Adrenal gland (tissue), 5 donors: Measurements from ENCODE around the gene CKM.

Source experiments
- POLR2A ChIP-seq, 2 donors: fragments of 450-650 bp; IDR thresholded peaks; one replicate each; pipeline ENCODE4 v1.6.1; 2017; ENCODE audit warnings: antibody characterized with exemption in 2 of 2, mild to moderate bottlenecking in 2 of 2, moderate library complexity in 1 of 2
- TF ChIP-seq, protein P1 (sequence below), 6 experiments: fragments of 450-650 bp in 4 of 6; fragments of 200-600 bp in 2 of 6; sonication (generic) in 1 of 6; IDR thresholded peaks; 1 replicate in 5 of 6; 2 replicates in 1 of 6; pipeline versions ENCODE4 v1.5.1 to v1.8.0; 2016 to 2021; ENCODE audit warnings: antibody characterized with exemption in 6 of 6, mild to moderate bottlenecking in 2 of 6, moderate library complexity in 1 of 6
- donor health status: DM: no; HTN: no; CAD: no.

DNA sequence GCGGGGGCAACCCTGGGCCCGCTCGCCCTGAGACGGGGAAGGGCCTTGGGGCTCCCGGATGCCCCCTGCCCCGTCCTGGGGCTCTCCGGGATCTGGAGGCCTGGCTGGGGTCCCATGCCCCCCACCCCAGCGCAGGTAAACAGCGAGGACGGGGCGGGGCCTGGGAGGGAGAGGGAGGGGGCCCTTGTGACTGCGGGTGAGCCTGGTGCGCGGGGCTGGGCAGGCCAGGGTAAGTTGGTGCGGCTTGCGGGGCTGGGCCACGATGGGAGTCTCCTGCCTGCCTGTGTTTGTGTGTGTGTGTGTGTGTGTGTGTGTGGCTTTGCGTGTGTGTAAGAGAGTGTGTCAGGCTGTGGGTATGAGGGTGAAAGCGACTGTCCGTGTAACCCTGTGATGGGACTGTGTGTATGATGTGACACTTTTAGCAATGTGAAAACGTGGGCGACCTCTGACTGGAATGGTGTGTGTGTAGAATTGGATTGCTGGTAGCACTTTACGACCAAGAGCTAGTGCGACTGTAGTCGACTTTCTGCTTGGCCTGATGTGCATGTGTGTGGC, 18.3 kb upstream of the CKM start:
- TF ChIP-seq POLR2A (IDR thresholded peaks at IDR 0.05) = no peak
- TF ChIP-seq, protein P1, sequence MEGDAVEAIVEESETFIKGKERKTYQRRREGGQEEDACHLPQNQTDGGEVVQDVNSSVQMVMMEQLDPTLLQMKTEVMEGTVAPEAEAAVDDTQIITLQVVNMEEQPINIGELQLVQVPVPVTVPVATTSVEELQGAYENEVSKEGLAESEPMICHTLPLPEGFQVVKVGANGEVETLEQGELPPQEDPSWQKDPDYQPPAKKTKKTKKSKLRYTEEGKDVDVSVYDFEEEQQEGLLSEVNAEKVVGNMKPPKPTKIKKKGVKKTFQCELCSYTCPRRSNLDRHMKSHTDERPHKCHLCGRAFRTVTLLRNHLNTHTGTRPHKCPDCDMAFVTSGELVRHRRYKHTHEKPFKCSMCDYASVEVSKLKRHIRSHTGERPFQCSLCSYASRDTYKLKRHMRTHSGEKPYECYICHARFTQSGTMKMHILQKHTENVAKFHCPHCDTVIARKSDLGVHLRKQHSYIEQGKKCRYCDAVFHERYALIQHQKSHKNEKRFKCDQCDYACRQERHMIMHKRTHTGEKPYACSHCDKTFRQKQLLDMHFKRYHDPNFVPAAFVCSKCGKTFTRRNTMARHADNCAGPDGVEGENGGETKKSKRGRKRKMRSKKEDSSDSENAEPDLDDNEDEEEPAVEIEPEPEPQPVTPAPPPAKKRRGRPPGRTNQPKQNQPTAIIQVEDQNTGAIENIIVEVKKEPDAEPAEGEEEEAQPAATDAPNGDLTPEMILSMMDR (IDR thresholded peaks at IDR 0.05) = no peak
